HG03139 (cell line): ENCODE results near the gene REN.

Source experiments
- ATAC-seq: cut with Tn5 transposase; IDR thresholded peaks from one replicate; pipeline ENCODE4 v1.9.1; 2021; ENCODE audit not compliant: unreplicated experiment

The REN gene

GRCh38 chr1:204134103-204134502, 32.0 kb downstream of the REN start:
- no peak for ATAC-seq

DNA sequence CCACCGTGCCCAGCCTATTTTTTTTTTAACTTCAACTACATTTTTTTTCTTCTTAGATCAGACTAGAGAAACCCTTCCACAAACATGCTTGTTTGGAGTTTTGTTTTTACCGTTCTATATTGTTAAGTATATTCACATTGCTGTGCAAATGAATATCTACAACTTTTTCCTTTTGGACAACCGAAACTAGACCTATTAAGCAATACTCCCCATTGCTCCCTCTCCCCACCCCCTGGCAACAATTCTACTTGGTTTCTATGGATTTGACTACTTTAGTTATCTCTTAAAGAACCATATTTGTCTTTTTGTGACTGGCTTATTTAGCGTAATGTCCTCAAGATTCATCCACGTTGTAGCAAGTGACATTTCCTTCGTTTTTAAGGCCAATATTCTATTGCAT, 33.4 kb downstream of the REN start:
- no peak for ATAC-seq

DNA sequence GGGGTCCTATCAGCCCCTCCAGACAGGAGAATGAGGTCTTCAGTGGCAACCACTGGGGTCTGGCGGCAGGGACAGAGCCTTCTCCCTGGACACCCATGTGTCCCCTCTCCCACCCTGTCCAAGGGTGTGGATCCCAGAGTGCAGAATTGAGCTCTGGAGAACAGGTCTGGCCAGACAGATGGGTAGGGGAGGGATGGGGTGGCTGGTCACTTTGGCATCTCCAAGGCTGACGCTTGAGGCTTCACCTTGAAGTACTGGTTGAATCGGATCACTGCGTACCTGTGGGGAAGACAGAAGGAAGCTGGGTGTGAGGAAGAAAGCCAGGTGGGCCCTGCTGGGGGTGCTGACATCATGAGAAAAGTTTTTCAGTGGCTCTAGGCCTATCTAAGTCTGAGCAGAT, 34.2 kb downstream of the REN start:
- ATAC-seq = no peak

DNA sequence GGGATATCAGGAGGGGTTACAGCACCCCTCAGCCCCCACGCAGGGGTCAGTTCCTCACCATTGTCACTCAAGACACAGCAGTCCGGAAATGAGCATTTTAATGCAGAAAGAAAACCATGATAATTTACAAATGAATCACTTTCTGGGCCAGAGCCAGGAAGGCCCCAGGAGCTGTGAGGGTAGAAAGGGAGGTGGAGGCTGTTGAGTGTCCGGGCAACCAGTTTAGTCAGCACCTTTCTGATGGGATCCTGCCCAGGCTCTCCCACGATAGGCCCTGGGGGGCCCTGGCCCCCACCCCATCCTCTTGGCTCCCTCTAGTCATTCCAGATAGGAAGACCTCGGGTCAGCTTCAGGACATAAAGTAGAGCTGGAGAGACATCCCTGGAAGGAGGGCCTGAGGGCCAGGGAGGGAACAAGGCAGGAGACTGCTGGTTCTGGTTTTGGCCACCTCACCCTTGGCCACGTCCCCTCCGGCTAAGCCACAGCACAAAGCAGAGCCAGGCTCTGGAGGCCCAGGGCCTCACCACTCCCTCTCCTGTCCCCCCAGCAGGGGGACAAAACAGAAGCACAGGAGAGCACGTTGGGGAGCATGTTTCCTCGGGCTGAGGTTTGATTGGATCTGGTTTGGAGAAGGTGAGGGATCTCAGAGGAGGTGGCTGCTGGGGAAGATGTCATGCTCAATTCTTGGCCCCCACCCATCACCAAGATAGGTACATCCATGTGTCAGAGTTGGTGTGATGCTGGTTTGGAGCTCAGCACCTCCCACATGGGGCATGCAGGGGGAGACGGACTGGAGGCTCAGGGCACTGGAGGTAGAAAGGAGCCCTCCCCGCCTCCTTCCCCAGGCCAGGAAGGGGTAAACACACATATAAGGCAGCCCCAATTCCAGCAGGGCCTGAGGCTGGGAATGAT, 34.9 kb downstream of the REN start:
- no peak for ATAC-seq

- ATAC-seq = no peak
Observed at GRCh38 chr1:204130178-204130577, 36.0 kb downstream of the REN start.

DNA sequence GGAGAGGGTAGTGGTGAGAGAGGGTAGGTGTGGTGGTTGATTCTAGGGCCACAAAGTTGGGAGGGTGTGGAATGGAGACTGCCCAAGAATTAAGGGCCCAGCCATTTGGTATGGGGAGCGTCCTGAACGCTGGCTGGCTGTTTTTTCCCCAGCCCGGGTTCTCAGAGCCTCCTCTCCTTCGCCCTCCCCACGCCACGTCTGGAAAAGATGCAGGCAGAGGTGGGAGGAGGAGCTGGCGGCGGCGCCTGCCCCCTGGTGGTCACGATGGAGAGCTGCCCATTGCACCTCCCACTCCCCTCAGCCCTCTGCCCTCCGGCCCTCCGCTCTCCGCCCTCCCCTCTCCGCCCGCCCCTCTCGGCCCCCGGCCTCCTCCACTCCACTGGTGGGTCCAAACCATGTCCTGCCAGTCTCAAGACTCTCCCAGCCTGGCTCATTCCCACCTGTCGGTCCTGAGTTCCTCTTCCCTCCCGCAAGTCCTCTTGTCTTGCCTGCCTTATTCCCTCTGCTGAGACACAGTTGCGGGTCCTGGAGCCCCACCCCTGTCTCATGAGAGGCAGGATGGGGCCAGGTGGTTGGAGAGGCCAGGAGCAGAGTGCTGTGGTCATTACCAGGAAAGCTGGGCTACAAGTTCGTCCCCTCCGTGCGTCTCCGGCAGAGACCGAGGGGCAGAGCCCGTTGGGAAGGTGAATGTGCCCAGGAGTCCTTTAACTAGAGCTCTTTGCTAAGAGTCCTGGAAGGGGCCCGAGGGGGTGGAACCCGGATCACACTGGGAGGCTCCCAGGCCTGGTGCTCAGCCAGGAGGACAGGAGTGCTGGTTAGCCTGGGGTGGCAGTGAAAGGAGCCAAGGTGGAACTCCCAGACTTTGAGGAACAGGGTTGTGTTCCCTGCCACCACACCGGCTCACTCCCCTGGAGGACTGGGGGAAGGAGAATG, 36.9 kb downstream of the REN start:
- no peak for ATAC-seq

- ATAC-seq = no peak
Observed at GRCh38 chr1:204128464-204128963, 37.6 kb downstream of the REN start.

DNA sequence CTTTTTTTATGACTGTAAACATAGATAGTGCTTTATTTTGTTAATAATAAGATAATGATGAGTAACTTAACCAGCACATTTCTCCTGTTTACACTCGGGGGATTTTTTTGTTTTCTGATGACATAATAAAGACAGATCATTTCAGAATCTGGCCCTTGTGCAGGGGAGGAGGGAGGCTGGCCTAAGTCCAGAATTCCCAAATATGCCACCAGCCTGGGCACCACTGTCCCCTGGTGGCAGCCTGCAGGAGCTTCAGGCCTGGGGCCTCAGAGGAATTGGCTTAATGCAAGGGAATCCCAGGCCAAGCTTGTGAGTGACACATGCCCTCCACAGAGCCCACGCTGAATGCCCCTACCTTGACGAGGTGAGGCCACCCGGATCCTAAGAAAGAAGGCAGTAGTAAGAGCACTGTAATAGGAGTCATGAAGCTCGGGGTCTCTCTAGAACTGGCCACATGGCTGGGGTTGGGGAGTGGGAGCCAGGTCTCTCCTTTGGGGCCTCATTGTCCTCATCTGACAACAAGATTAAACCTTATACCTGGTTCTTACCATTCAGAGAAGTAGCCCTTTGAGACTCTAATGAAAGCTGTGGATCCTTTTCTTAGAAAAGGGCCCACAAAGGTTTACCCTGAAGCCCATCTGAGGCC, 38.4 kb downstream of the REN start:
- no peak for ATAC-seq

DNA sequence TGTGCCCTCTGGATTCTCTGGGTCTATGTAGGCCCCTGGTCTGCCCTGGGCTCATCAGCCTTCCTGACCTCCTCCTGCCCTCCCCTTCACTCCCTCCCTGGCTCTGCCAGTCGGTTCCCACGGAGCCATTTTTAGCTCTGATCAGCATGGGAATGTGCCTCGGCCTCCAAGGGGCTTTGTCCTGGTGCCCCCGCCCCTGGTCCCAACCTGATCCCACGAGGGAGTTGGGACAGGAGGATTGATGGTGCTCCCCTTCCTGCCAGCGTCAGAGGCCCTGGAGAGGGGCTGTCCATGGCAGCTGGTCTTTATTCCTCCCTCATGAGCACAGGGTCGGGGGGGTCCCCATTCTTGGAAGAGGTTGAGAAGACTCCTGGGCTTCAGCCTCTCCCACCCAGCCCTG, 39.2 kb downstream of the REN start:
- ATAC-seq = no peak

- no peak for ATAC-seq
Observed at GRCh38 chr1:204126386-204126785, 39.8 kb downstream of the REN start.

DNA sequence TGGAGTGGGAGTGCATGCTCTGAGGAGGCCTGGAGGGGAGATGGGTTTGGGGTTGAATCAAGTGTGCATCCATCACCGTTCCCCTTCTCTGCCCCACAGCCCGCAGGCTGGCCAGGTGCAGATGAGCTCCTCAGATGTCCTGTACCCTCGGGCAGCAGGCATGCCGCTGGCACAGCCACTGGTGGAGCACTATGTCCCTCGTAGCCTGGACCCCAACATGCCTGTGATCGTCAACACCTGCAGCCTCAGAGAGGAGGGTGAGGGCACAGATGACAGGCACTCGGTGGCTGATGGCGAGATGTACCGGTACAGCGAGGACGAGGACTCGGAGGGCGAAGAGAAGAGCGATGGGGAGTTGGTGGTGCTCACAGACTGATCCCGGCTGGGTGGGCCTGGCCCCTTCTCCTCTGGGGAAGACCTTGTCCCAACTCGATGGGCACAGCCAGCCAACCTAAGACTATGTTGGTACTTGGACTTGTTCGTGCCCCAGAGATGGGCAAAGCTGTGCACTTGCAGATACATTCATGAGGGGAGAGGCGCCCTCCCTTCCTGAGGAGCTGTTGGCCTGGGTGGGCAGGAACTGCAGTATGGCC, 40.3 kb downstream of the REN start:
- no peak for ATAC-seq

GRCh38 chr1:204124639-204125038, 41.5 kb downstream of the REN start:
- no peak for ATAC-seq

GRCh38 chr1:204123376-204123775, 42.8 kb downstream of the REN start:
- ATAC-seq = no peak

- ATAC-seq = no peak
Observed at GRCh38 chr1:204121840-204122555, 44.1 kb downstream of the REN start.

GRCh38 chr1:204116539-204116938, 49.6 kb downstream of the REN start:
- no peak for ATAC-seq

DNA sequence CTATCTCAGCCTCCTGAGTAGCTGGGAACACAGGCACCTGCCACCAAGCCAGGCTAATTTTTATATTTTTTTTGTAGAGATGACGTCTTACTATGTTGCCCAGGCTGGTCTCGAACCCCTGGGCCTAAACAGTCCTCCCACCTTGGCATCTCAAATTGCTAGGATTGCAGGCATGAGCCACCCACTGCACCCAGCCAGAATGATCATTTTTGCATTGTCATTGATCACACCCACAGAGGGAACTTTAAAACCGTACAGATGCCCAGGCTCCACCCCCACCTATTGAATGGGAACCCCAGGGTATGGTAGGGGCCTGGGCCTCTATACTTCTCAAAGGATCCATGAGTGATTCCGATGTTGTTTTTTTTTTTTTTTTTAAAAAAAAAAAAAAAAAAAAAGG, 51.0 kb downstream of the REN start:
- ATAC-seq = no peak

DNA sequence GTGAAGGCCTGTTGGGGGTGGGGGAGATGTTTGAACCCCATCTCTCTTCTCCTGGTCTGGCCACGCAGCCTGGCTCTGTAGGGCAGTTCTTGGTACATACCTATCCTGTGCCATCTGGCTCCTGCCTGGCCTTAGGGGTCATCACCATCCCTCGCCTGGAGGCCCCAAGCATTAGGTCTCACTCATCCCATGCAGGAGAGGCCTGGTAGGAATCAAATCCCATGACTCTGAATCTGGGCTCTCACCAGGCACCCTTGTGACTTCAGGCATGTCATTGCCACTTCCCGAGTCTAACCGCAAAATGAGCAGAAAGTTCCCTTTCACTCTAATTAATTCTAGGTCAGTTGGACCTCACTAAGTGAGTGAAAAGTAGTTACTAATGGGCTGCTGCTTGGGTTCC, 51.5 kb downstream of the REN start:
- no peak for ATAC-seq

GRCh38 chr1:204113896-204114295, 52.2 kb downstream of the REN start:
- no peak for ATAC-seq

DNA sequence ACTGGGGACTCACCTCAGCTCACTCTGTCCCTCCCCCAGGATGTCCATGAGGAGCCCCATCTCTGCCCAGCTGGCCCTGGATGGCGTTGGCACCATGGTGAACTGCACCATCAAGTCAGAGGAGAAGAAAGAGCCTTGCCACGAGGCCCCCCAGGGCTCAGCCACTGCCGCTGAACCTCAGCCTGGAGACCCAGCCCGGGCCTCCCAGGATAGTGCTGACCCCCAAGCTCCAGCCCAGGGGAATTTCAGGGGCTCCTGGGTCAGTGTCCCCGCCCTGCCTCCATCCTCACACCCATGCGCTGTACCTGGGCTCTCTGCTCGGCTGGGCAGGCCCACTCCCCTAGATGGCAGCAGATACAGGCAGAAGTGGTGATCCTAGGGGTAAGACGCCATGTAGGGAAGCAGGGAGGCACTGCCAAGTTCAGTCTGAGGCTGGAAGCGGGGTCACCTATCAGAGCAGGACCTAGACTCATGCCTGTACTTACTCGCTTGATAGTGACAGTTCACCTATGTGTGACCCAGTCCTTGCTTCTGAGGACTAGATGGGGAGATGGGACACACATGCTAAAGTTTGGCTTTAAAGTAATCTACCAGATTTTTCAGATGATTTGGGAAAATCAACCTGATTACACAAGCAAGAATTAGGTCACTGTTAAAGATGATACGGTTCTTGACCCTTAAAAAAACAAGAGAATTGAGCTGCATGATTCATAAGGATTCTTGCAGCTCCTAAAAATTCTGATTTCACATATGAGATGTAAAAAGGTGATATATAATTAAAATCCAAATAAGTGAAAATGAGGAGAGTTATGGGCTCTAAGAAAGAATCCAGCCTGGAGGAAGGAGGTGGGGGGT, 53.0 kb downstream of the REN start:
- ATAC-seq = no peak
